ENCODE results near the gene CCR7. TPM values are rescaled to one million over a fixed set of nuclear protein-coding genes. Genes with fewer than 3 reads are reported as not detected.

The CCR7 gene
- total and polyA plus RNA-seq, 2 of the 13 experiments (the other 11 are each of a cell fraction or from before 2014, with no cell fraction given), result 0.04 to 0.53 TPM

DNA sequence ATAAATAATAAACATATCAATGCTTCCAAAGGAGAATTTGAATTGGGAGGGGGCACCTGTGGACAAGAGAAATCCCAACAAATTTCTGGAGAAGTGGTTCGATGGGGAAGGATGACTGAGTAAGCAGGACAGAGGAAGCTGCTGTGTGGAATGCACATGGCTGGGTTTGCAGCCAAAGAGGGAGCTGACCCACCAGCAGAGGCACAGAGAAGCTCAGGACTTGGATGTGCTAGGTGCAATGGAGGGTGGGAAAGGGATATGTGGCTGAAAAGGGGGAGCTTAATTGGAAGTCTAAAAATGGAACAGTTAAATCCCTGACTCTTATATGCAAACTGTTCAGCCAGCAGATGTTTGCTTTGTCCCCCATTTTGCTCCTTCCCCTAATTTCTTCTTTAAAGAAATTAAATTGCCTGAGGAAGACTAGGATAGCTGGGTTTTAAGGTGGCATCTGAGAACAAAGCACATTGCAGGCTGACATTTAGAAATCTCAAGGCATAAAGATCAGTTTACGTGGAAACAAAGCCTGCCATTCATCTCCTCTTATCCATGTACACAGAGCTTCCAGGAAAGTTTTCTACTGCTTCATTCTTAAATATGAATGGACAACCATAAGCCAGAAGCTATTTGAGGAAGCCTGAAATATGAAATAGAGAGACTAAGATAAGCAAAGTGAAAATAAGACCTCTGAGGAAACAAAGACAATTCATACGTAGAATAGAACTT, 40.9 kb downstream of the CCR7 start (continued):
- no peak for TF ChIP-seq PAWR (CRISPR knock-in tag; IDR thresholded peaks at IDR 0.05; ENCODE audit: borderline replicate concordance)
- TF ChIP-seq ZNF615 (CRISPR knock-in tag; IDR thresholded peaks at IDR 0.05; ENCODE audit: borderline replicate concordance), result no peak
- TF ChIP-seq ZNF652 (CRISPR knock-in tag; IDR thresholded peaks at IDR 0.05; ENCODE audit: borderline replicate concordance, low read depth), result no peak
- peak in 1 of 2 experiments; percentile 48; a peak in 1 of 4 replicates for TF ChIP-seq EP300 (IDR thresholded peaks at IDR 0.05; ENCODE audit: low read depth in 2 of 2, low read length in 2 of 2)
- TF ChIP-seq EP300 (CRISPR knock-in tag; IDR thresholded peaks at IDR 0.05; ENCODE audit: borderline replicate concordance), result no peak
- TF ChIP-seq, protein P1, sequence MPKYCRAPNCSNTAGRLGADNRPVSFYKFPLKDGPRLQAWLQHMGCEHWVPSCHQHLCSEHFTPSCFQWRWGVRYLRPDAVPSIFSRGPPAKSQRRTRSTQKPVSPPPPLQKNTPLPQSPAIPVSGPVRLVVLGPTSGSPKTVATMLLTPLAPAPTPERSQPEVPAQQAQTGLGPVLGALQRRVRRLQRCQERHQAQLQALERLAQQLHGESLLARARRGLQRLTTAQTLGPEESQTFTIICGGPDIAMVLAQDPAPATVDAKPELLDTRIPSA (CRISPR knock-in tag; IDR thresholded peaks at IDR 0.05; ENCODE audit: borderline replicate concordance), result no peak
- no peak for TF ChIP-seq KAT7 (CRISPR knock-in tag; IDR thresholded peaks at IDR 0.05; ENCODE audit: borderline replicate concordance)
- no peak for TF ChIP-seq ZFYVE20 (CRISPR knock-in tag; IDR thresholded peaks at IDR 0.05; ENCODE audit: borderline replicate concordance, low read depth)
- TF ChIP-seq MED13 (CRISPR knock-in tag; IDR thresholded peaks at IDR 0.05), result no peak
- TF ChIP-seq ZNF740 (CRISPR knock-in tag; IDR thresholded peaks at IDR 0.05), result no peak
- TF ChIP-seq ZNF576 (CRISPR knock-in tag; IDR thresholded peaks at IDR 0.05), result no peak
- TF ChIP-seq TCF7 (IDR thresholded peaks at IDR 0.05; ENCODE audit: low read depth), result 0 out of 2 replicates have a peak, but pooled peaks have one; percentile 18
- TF ChIP-seq IRF2 (CRISPR knock-in tag; IDR thresholded peaks at IDR 0.05), result peak; percentile 33; the same call in 1 of the 2 replicates
- TF ChIP-seq, protein P2, sequence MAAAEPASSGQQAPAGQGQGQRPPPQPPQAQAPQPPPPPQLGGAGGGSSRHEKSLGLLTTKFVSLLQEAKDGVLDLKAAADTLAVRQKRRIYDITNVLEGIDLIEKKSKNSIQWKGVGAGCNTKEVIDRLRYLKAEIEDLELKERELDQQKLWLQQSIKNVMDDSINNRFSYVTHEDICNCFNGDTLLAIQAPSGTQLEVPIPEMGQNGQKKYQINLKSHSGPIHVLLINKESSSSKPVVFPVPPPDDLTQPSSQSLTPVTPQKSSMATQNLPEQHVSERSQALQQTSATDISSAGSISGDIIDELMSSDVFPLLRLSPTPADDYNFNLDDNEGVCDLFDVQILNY (CRISPR knock-in tag; conservative IDR thresholded peaks at IDR 0.05), result no peak
- no peak for TF ChIP-seq CBFB (CRISPR knock-in tag; IDR thresholded peaks at IDR 0.05)
- no peak for TF ChIP-seq HCFC1 (IDR thresholded peaks at IDR 0.05; ENCODE audit: low read depth, low read length)
- TF ChIP-seq, protein P3, sequence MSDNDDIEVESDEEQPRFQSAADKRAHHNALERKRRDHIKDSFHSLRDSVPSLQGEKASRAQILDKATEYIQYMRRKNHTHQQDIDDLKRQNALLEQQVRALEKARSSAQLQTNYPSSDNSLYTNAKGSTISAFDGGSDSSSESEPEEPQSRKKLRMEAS (IDR thresholded peaks at IDR 0.05), result no peak
- TF ChIP-seq UBTF (CRISPR knock-in tag; IDR thresholded peaks at IDR 0.05), result no peak
- TF ChIP-seq ZNF605 (CRISPR knock-in tag; IDR thresholded peaks at IDR 0.05), result no peak
- TF ChIP-seq MZF1 (CRISPR knock-in tag; IDR thresholded peaks at IDR 0.05; ENCODE audit: borderline replicate concordance), result no peak
- no peak for TF ChIP-seq NR3C1 (CRISPR knock-in tag; IDR thresholded peaks at IDR 0.05)
- no peak for TF ChIP-seq DZIP1 (CRISPR knock-in tag; IDR thresholded peaks at IDR 0.05)
